ENCODE measurements around the gene UTP25.

UTP25 gene

GRCh38 chr1:209813902-209814301 is 13.9 kb upstream of the UTP25 start:
- Histone ChIP-seq H3K9me3 (no peaks in the 10 kb centered on the region), H3K4me1 (peaks cover 22% of the 10 kb centered on the region), H3K27me3 (no peaks in the 10 kb centered on the region), H3K36me3 (no peaks in the 10 kb centered on the region), H3K4me3 (ENCODE audit: low read depth, low read length) (no peak overlapping the region)
- TF ChIP-seq, protein P1, sequence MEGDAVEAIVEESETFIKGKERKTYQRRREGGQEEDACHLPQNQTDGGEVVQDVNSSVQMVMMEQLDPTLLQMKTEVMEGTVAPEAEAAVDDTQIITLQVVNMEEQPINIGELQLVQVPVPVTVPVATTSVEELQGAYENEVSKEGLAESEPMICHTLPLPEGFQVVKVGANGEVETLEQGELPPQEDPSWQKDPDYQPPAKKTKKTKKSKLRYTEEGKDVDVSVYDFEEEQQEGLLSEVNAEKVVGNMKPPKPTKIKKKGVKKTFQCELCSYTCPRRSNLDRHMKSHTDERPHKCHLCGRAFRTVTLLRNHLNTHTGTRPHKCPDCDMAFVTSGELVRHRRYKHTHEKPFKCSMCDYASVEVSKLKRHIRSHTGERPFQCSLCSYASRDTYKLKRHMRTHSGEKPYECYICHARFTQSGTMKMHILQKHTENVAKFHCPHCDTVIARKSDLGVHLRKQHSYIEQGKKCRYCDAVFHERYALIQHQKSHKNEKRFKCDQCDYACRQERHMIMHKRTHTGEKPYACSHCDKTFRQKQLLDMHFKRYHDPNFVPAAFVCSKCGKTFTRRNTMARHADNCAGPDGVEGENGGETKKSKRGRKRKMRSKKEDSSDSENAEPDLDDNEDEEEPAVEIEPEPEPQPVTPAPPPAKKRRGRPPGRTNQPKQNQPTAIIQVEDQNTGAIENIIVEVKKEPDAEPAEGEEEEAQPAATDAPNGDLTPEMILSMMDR (IDR thresholded peaks at IDR 0.05; ENCODE audit: low read depth, low read length): no peak
- DNase-seq: no peak

DNA sequence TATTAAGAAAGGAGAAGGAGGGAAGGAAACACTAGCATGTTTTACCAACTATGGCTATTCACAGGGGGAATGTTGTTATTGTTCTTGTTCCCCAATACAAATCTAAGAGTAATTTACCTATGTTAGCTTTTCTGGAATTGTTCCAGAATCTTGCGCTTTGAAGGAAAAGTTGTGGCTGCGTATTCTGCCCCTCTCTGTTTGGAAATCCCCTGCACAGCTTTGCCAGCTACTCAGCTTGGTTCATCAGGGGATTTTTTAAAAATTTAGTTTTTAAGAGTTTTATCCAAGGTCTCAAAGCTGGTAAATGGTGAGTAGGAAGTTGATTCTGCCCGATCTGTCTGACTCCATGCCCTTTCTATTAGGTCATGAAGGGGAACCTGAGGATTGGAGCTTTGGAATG is 12.3 kb upstream of the UTP25 start:
- TF ChIP-seq, protein P1 (IDR thresholded peaks at IDR 0.05; ENCODE audit: low read depth, low read length): no peak
- no peaks in the 10 kb centered on the region for H3K9me3 ChIP-seq
- no peaks in the 10 kb centered on the region for H3K36me3 ChIP-seq
- H3K4me3 ChIP-seq (ENCODE audit: low read depth, low read length): no peak overlapping the region
- H3K4me1 ChIP-seq: peaks cover 19% of the 10 kb centered on the region
- H3K27me3 ChIP-seq: no peaks in the 10 kb centered on the region
- no peak for DNase-seq

GRCh38 chr1:209815931-209816341 is 11.8 kb upstream of the UTP25 start:
- Histone ChIP-seq H3K4me1 (peaks cover 14% of the 10 kb centered on the region), H3K4me3 (ENCODE audit: low read depth, low read length) (no peak overlapping the region), H3K36me3 (no peaks in the 10 kb centered on the region), H3K27me3 (no peaks in the 10 kb centered on the region), H3K9me3 (no peaks in the 10 kb centered on the region)
- TF ChIP-seq, protein P1 (IDR thresholded peaks at IDR 0.05; ENCODE audit: low read depth, low read length): no peak
- no peak for DNase-seq

DNA sequence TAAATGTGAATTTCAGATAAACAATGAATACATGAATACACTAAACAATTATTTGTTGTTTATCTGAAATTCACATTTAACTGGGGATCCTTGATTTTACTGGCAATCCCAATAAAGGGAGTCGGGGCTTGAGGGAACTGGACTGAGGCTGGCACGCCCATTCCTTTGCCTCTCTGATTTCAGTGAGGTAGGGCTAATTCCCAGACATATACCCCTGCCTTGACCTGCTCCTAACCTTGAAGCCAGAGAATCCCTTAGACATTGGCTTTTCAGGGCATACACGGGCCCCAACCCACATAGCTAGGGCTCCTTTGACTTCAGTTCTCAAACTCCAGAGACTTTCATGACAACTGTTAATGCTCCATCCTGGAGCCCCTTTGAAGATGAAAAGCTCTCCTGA is 10.8 kb upstream of the UTP25 start:
- DNase-seq: no peak
- Histone ChIP-seq H3K27me3 (no peaks in the 10 kb centered on the region), H3K4me1 (peaks cover 9% of the 10 kb centered on the region), H3K9me3 (no peaks in the 10 kb centered on the region), H3K36me3 (no peaks in the 10 kb centered on the region), H3K4me3 (ENCODE audit: low read depth, low read length) (no peak overlapping the region)
- TF ChIP-seq, protein P1 (IDR thresholded peaks at IDR 0.05; ENCODE audit: low read depth, low read length): no peak

DNA sequence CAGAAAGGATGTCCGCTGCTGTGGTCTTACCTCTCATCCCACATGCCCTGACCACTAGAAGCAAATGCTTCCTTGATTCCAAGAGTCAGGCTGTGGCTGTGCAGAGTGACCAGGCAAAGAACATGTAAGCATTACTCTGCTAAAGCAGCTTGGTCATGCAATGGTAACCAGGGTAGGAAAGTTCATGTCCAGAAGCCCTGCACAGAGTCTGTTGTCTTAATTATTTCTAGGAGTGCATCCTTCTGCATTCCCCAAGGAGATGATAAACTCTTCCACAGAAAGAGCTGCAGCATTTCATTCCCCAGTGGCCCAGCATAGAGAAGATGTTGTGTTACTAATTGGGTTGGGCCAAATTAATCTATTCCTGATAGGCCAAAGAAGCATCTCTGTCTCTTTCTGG is 10.1 kb upstream of the UTP25 start:
- TF ChIP-seq, protein P1 (IDR thresholded peaks at IDR 0.05; ENCODE audit: low read depth, low read length): no peak
- no peaks in the 10 kb centered on the region for H3K27me3 ChIP-seq
- peaks cover 9% of the 10 kb centered on the region for H3K4me1 ChIP-seq
- H3K36me3 ChIP-seq: no peaks in the 10 kb centered on the region
- H3K9me3 ChIP-seq: no peaks in the 10 kb centered on the region
- H3K4me3 ChIP-seq (ENCODE audit: low read depth, low read length): no peak overlapping the region
- no peak for DNase-seq

DNA sequence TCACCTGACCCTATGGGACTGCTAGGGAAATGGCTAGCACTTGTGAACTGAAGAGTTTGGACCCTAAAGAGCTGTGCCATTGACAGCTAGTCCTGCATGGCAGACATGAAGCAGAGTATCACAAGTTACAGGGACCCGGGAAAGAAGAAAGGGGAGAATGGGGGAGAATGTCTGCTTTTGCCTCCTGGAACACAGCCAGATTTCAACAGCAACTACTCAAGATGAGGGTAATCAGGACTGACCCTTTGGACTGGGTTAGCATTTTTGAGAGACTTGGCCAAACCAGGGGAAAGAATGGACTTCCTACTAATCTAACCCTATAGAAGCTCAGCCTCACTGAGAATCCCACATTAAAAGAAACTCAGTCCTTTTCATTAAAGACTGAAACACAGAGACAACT is 8.7 kb upstream of the UTP25 start:
- Histone ChIP-seq H3K36me3 (no peaks in the 10 kb centered on the region), H3K4me1 (peaks cover 9% of the 10 kb centered on the region)

More for the DNA sequence above, 8.7 kb upstream of the UTP25 start:
- no peaks in the 10 kb centered on the region for H3K27me3 ChIP-seq
- no peak overlapping the region for H3K4me3 ChIP-seq (ENCODE audit: low read depth, low read length)
- TF ChIP-seq, protein P1 (IDR thresholded peaks at IDR 0.05; ENCODE audit: low read depth, low read length): no peak
- DNase-seq: no peak
- H3K9me3 ChIP-seq: no peaks in the 10 kb centered on the region

All from BE2C (cell line).